MM.1S (cell line): Measurements from ENCODE around the gene GPC3.
"Not testable (repeated sequence)": the region's sequence is repeated elsewhere in the genome, so short reads cannot be mapped to it uniquely, and the experiment has no call there.

Source experiments
- CTCF ChIP-seq: fragments of 300-600 bp; sonication (generic); IDR thresholded peaks from 2 replicates; pipeline ENCODE4 v1.5.1; 2016; ENCODE audit warnings: antibody characterized with exemption, low read length, mixed read lengths
- EZH2 ChIP-seq: fragments of 300-600 bp; sonication (generic); optimal IDR thresholded peaks from 2 replicates; pipeline ENCODE3; 2017; ENCODE audit warnings: low read depth, mild to moderate bottlenecking, antibody characterized with exemption, low read length, mixed read lengths
- EZH2phosphoT487 ChIP-seq: fragments of 300-600 bp; sonication (generic); IDR thresholded peaks from 2 replicates; pipeline ENCODE4 v1.6.1; 2018; ENCODE audit warnings: antibody characterized with exemption, low read length

DNA sequence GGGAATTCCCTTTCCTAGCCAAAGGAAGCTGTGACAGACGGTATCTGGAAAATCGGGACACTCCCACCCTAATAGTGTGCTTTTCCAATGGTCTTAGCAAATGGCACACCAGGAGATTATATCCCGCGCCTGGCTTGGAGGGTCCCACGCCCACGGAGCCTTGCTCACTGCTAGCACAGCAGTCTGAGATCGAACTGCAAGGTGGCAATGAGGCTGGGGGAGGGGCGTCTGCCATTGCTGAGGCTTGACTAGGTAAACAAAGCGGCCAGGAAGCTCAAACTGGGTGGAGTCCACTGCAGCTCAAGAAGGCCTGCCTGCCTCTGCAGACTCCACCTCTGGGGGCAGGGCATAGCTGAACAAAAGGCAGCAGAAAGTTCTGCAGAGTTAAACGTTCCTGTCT, 364.0 kb downstream of the GPC3 start:
- not testable (repeated sequence) for TF ChIP-seq CTCF, EZH2, EZH2phosphoT487
